KMS-11 (cell line): Measurements from ENCODE around the gene NEK2.
"Not testable (repeated sequence)": the region's sequence is repeated elsewhere in the genome, so short reads cannot be mapped to it uniquely, and the experiment has no call there.

Experiments used
- H2AFZ ChIP-seq: fragments of 200-600 bp; sonication (generic); 2 replicates; pipeline ENCODE4 v1.6.1; 2016; ENCODE audit warnings: antibody characterized with exemption, mixed run types, low read depth
- H3K27ac ChIP-seq: fragments of 200-600 bp; sonication (generic); 2 replicates; pipeline ENCODE4 v1.6.1; 2016; ENCODE audit warnings: mild to moderate bottlenecking, mixed run types
- H3K27me3 ChIP-seq: fragments of 200-600 bp; sonication (generic); 2 replicates; pipeline ENCODE4 v1.6.1; 2017; ENCODE audit warnings: mild to moderate bottlenecking, low read depth, mixed run types, moderate library complexity; ENCODE audit not compliant: insufficient read depth
- H3K36me3 ChIP-seq: fragments of 200-600 bp; sonication (generic); 2 replicates; pipeline ENCODE4 v1.6.1; 2017; ENCODE audit warnings: mild to moderate bottlenecking, mixed run types; ENCODE audit not compliant: insufficient read depth
- H3K4me1 ChIP-seq: fragments of 200-600 bp; sonication (generic); 2 replicates; pipeline ENCODE4 v1.6.1; 2016; ENCODE audit warnings: mild to moderate bottlenecking, low read depth, mixed run types; ENCODE audit not compliant: poor library complexity, severe bottlenecking
- H3K4me2 ChIP-seq: fragments of 200-600 bp; sonication (generic); 2 replicates; pipeline ENCODE4 v1.7.0; 2016; ENCODE audit warnings: mild to moderate bottlenecking, mixed run types
- H3K4me3 ChIP-seq: fragments of 200-600 bp; sonication (generic); IDR thresholded peaks from 2 replicates; pipeline ENCODE4 v1.6.1; 2017; ENCODE audit warnings: low read depth, low read length, mixed read lengths; ENCODE audit not compliant: insufficient read depth
- H3K79me2 ChIP-seq: fragments of 200-600 bp; sonication (generic); 2 replicates; pipeline ENCODE4 v1.6.1; 2016; ENCODE audit warnings: low read depth, mixed run types; ENCODE audit not compliant: insufficient read depth
- H3K9ac ChIP-seq: fragments of 200-600 bp; sonication (generic); 2 replicates; pipeline ENCODE4 v1.6.1; 2016; ENCODE audit warnings: mild to moderate bottlenecking, mixed run types
- H4K20me1 ChIP-seq: fragments of 200-600 bp; sonication (generic); 2 replicates; pipeline ENCODE4 v1.6.1; 2016; ENCODE audit warnings: mild to moderate bottlenecking, mixed run types; ENCODE audit not compliant: insufficient read depth
- CTCF ChIP-seq: fragments of 200-600 bp; sonication (generic); conservative IDR thresholded peaks from 2 replicates; pipeline ENCODE4 v1.6.1; 2017; ENCODE audit warnings: low read depth, mild to moderate bottlenecking, antibody characterized with exemption, low read length, moderate library complexity, mixed read lengths

The NEK2 gene

GRCh38 chr1:211646566-211646965 lies 28.9 kb downstream of the NEK2 start:
- H3K79me2 ChIP-seq: no peaks in the 10 kb centered on the region
- H2AFZ ChIP-seq: no peak overlapping the region
- no peak overlapping the region for H3K4me2 ChIP-seq
- H3K9ac ChIP-seq: no peak overlapping the region
- no peak for TF ChIP-seq CTCF
- no peaks in the 10 kb centered on the region for H3K4me1 ChIP-seq
- H4K20me1 ChIP-seq: no peaks in the 10 kb centered on the region
- H3K36me3 ChIP-seq: no peaks in the 10 kb centered on the region
- H3K27me3 ChIP-seq: no peaks in the 10 kb centered on the region
- H3K4me3 ChIP-seq: no peak overlapping the region
- no peak overlapping the region for H3K27ac ChIP-seq

- not testable (repeated sequence) for H2AFZ ChIP-seq, H3K27ac ChIP-seq, H3K36me3 ChIP-seq, H3K27me3 ChIP-seq, H3K9ac ChIP-seq, H3K79me2 ChIP-seq, H4K20me1 ChIP-seq, H3K4me2 ChIP-seq, H3K4me3 ChIP-seq, H3K4me1 ChIP-seq
Measured at GRCh38 chr1:211645601-211646000, 29.8 kb downstream of the NEK2 start.

GRCh38 chr1:211644653-211645052 lies 30.8 kb downstream of the NEK2 start:
- H3K79me2 ChIP-seq: no peaks in the 10 kb centered on the region
- no peak overlapping the region for H3K4me3 ChIP-seq
- TF ChIP-seq CTCF: no peak
- H3K27me3 ChIP-seq: no peaks in the 10 kb centered on the region
- H3K4me1 ChIP-seq: no peaks in the 10 kb centered on the region
- no peaks in the 10 kb centered on the region for H3K36me3 ChIP-seq
- no peak overlapping the region for H3K9ac ChIP-seq
- H2AFZ ChIP-seq: no peak overlapping the region
- H4K20me1 ChIP-seq: no peaks in the 10 kb centered on the region
- H3K4me2 ChIP-seq: no peak overlapping the region
- no peak overlapping the region for H3K27ac ChIP-seq

- H3K36me3 ChIP-seq: no peaks in the 10 kb centered on the region
- no peak overlapping the region for H3K4me3 ChIP-seq
- H3K27me3 ChIP-seq: no peaks in the 10 kb centered on the region
- no peaks in the 10 kb centered on the region for H4K20me1 ChIP-seq
- no peak overlapping the region for H3K27ac ChIP-seq
- TF ChIP-seq CTCF: no peak
- no peaks in the 10 kb centered on the region for H3K79me2 ChIP-seq
- no peak overlapping the region for H2AFZ ChIP-seq
- H3K9ac ChIP-seq: no peak overlapping the region
- no peaks in the 10 kb centered on the region for H3K4me1 ChIP-seq
- no peak overlapping the region for H3K4me2 ChIP-seq
Measured at GRCh38 chr1:211643324-211644212, 31.9 kb downstream of the NEK2 start.

- Histone ChIP-seq H3K79me2 (no peaks in the 10 kb centered on the region), H3K9ac (no peak overlapping the region), H4K20me1 (no peaks in the 10 kb centered on the region), H2AFZ (no peak overlapping the region), H3K4me2 (no peak overlapping the region), H3K36me3 (no peaks in the 10 kb centered on the region), H3K27me3 (no peaks in the 10 kb centered on the region), H3K4me1 (no peaks in the 10 kb centered on the region), H3K27ac (no peak overlapping the region), H3K4me3 (no peak overlapping the region)
- no peak for TF ChIP-seq CTCF
Measured at GRCh38 chr1:211642870-211643269, 32.6 kb downstream of the NEK2 start.
